HEK293 (cell line): ENCODE measurements around the gene RPP25L.

Source experiments
- CTCF ChIA-PET: fragments of 350-600 bp; formaldehyde crosslinking; extraction: SDS; loops from one replicate; lab custom pipeline; 2021; ENCODE audit warnings: antibody characterized with exemption; lab: Yijun Ruan, JAX
- POLR2A ChIA-PET: fragments of 300-600 bp; formaldehyde crosslinking; extraction: SDS; loops from one replicate; lab custom pipeline; 2020; ENCODE audit warnings: antibody characterized with exemption, inconsistent platforms; lab: Yijun Ruan, JAX
- H3K27ac ChIP-seq: fragments of 200-500 bp; sonication (Bioruptor generic); 2 replicates; pipeline ENCODE4 v1.5.1; 2014; ENCODE audit warnings: low read depth, low read length, control low read depth, inconsistent platforms; ENCODE audit errors: extremely low read depth
- H3K36me3 ChIP-seq, 2 experiments: fragments of 200-500 bp in 1 of 2; sonication (Bioruptor generic) in 1 of 2; 1 replicate in 1 of 2; 2 replicates in 1 of 2; pipeline ENCODE4 v1.5.1; 2014 to 2017; ENCODE audit warnings: inconsistent platforms in 2 of 2, low read length in 2 of 2; ENCODE audit not compliant: control insufficient read depth in 2 of 2, insufficient read depth in 1 of 2
- H3K4me1 ChIP-seq: fragments of 200-500 bp; sonication (Bioruptor generic); 2 replicates; pipeline ENCODE4 v1.5.1; 2014; ENCODE audit warnings: mild to moderate bottlenecking, low read length, inconsistent platforms; ENCODE audit not compliant: control insufficient read depth, insufficient read depth
- H3K4me3 ChIP-seq: 2 replicates; pipeline ENCODE4 v1.5.1; 2011; ENCODE audit warnings: low read depth, mild to moderate bottlenecking, control low read depth, low read length, moderate library complexity
- H3K9me3 ChIP-seq: fragments of 200-500 bp; sonication (Bioruptor generic); 2 replicates; pipeline ENCODE4 v1.5.1; 2014; ENCODE audit warnings: low read depth, low read length, inconsistent platforms; ENCODE audit not compliant: control insufficient read depth, insufficient read depth
- GLI2 ChIP-seq: fragments of 450-650 bp; formaldehyde crosslinking; IDR thresholded peaks from 2 replicates; pipeline ENCODE4; 2017; ENCODE audit warnings: missing biosample characterization, missing genetic modification characterization, low read depth, borderline replicate concordance
- GLIS2 ChIP-seq: fragments of 450-650 bp; formaldehyde crosslinking; IDR thresholded peaks from 2 replicates; pipeline ENCODE4 v1.5.1; 2016; ENCODE audit warnings: missing biosample characterization, missing genetic modification characterization
- HIC1 ChIP-seq: fragments of 450-650 bp; formaldehyde crosslinking; IDR thresholded peaks from 2 replicates; pipeline ENCODE4 v1.5.1; 2016; ENCODE audit warnings: missing biosample characterization, missing genetic modification characterization
- PRDM10 ChIP-seq: fragments of 450-650 bp; formaldehyde crosslinking; IDR thresholded peaks from 2 replicates; pipeline ENCODE4 v1.5.1; 2016; ENCODE audit warnings: missing biosample characterization, missing genetic modification characterization
- SCRT1 ChIP-seq: fragments of 450-650 bp; formaldehyde crosslinking; IDR thresholded peaks from 2 replicates; pipeline ENCODE4 v1.5.1; 2016; ENCODE audit warnings: missing biosample characterization, missing genetic modification characterization, borderline replicate concordance
- SCRT2 ChIP-seq: fragments of 450-650 bp; formaldehyde crosslinking; IDR thresholded peaks from 2 replicates; pipeline ENCODE4 v1.5.1; 2016; ENCODE audit warnings: missing biosample characterization, missing genetic modification characterization
- SP3 ChIP-seq: fragments of 450-650 bp; formaldehyde crosslinking; IDR thresholded peaks from 2 replicates; pipeline ENCODE4 v1.5.1; 2016; ENCODE audit warnings: missing biosample characterization, missing genetic modification characterization
- WT1 ChIP-seq: fragments of 450-650 bp; formaldehyde crosslinking; IDR thresholded peaks from 2 replicates; pipeline ENCODE4 v1.5.1; 2016; ENCODE audit warnings: missing biosample characterization, missing genetic modification characterization
- ZBTB8A ChIP-seq: fragments of 450-650 bp; formaldehyde crosslinking; IDR thresholded peaks from 2 replicates; pipeline ENCODE4 v1.5.1; 2016; ENCODE audit warnings: missing biosample characterization, missing genetic modification characterization
- ZFP37 ChIP-seq: fragments of 450-650 bp; formaldehyde crosslinking; IDR thresholded peaks from 2 replicates; pipeline ENCODE4 v1.5.1; 2016; ENCODE audit warnings: missing biosample characterization, missing genetic modification characterization
- ZNF202 ChIP-seq: fragments of 450-650 bp; formaldehyde crosslinking; IDR thresholded peaks from 2 replicates; pipeline ENCODE4 v1.5.1; 2016; ENCODE audit warnings: missing biosample characterization, missing genetic modification characterization, borderline replicate concordance
- ZNF24 ChIP-seq: fragments of 450-650 bp; formaldehyde crosslinking; IDR thresholded peaks from 2 replicates; pipeline ENCODE4 v1.5.1; 2016; ENCODE audit warnings: missing biosample characterization, missing genetic modification characterization
- ZNF501 ChIP-seq: fragments of 450-650 bp; formaldehyde crosslinking; IDR thresholded peaks from 2 replicates; pipeline ENCODE4 v1.5.1; 2016; ENCODE audit warnings: missing biosample characterization, missing genetic modification characterization
- ZNF510 ChIP-seq: fragments of 450-650 bp; formaldehyde crosslinking; IDR thresholded peaks from 2 replicates; pipeline ENCODE4 v1.5.1; 2018; ENCODE audit warnings: mild to moderate bottlenecking, missing genetic modification characterization, missing biosample characterization; ENCODE audit not compliant: insufficient replicate concordance
- ZNF514 ChIP-seq: fragments of 450-650 bp; formaldehyde crosslinking; IDR thresholded peaks from 2 replicates; pipeline ENCODE4 v1.5.1; 2016; ENCODE audit warnings: missing biosample characterization, missing genetic modification characterization
- ZNF549 ChIP-seq: fragments of 450-650 bp; IDR thresholded peaks from 2 replicates; pipeline ENCODE4 v1.5.1; 2018; ENCODE audit warnings: missing biosample characterization, missing genetic modification characterization, mild to moderate bottlenecking, inconsistent platforms, moderate library complexity
- ZXDB ChIP-seq: fragments of 450-650 bp; formaldehyde crosslinking; IDR thresholded peaks from 2 replicates; pipeline ENCODE4 v1.5.1; 2016; ENCODE audit warnings: missing biosample characterization, missing genetic modification characterization
- TF ChIP-seq, protein P1 (sequence below): fragments of 450-650 bp; formaldehyde crosslinking; IDR thresholded peaks from 2 replicates; pipeline ENCODE4 v1.5.1; 2016; ENCODE audit warnings: missing biosample characterization, missing genetic modification characterization

The RPP25L gene

GRCh38 chr9:34636791-34637355, 25.0 kb upstream of the RPP25L start:
- peak overlapping the region; percentile 67 for H3K4me3 ChIP-seq
- POLR2A ChIA-PET, result interaction anchor here (0.8 to 7.0 kb wide), 13 partner anchors 8 to 1612 kb away, joined by 3 to 90 read pairs (median 8); partner anchors contain the start of genes ARID3C, DCTN3, DNAJA1 and GALT
- TF ChIP-seq ZNF501 (peak; percentile 2; the same call in 1 of the 2 replicates), SCRT2 (peak; percentile 87), ZNF510 (no peak), GLI2 (tag by site-specific recombination) (no peak), ZNF202 (tag by site-specific recombination) (no peak), ZXDB (tag by site-specific recombination) (no peak), ZNF549 (tag by site-specific recombination) (no peak), WT1 (tag by site-specific recombination) (no peak), ZFP37 (tag by site-specific recombination) (0 out of 2 replicates have a peak, but pooled peaks have one; percentile 48), SCRT1 (tag by site-specific recombination) (0 out of 2 replicates have a peak, but pooled peaks have one; percentile 64), ZNF24 (no peak), PRDM10 (no peak), ZNF514 (tag by site-specific recombination) (no peak), ZBTB8A (peak; percentile 80), HIC1 (tag by site-specific recombination) (0 out of 2 replicates have a peak, but pooled peaks have one; percentile 13), GLIS2 (tag by site-specific recombination) (peak; percentile 70), SP3 (tag by site-specific recombination) (no peak)
- TF ChIP-seq, protein P1, sequence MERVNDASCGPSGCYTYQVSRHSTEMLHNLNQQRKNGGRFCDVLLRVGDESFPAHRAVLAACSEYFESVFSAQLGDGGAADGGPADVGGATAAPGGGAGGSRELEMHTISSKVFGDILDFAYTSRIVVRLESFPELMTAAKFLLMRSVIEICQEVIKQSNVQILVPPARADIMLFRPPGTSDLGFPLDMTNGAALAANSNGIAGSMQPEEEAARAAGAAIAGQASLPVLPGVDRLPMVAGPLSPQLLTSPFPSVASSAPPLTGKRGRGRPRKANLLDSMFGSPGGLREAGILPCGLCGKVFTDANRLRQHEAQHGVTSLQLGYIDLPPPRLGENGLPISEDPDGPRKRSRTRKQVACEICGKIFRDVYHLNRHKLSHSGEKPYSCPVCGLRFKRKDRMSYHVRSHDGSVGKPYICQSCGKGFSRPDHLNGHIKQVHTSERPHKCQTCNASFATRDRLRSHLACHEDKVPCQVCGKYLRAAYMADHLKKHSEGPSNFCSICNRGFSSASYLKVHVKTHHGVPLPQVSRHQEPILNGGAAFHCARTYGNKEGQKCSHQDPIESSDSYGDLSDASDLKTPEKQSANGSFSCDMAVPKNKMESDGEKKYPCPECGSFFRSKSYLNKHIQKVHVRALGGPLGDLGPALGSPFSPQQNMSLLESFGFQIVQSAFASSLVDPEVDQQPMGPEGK (tag by site-specific recombination), result peak; percentile 25; the same call in 1 of the 2 replicates
- TF ChIP-seq, all 188 proteins: peak for 8
- CTCF ChIA-PET, result interaction anchor here (0.6 to 8.3 kb wide), 8 partner anchors 11 to 1103 kb away, joined by 5 to 164 read pairs (median 12); partner anchors contain the start of genes DCTN3, GALT, IL11RA and RPP25L
- peak overlapping the region; percentile 77 for H3K27ac ChIP-seq
- H3K4me1 ChIP-seq, result no peaks in the 10 kb centered on the region
- no peaks in the 10 kb centered on the region for H3K9me3 ChIP-seq
- H3K36me3 ChIP-seq, result peaks cover 0 to 15% of the 10 kb centered on the region in 2 experiments; a peak in 2 of 3 replicates
